Stimulated activated CD8-positive, alpha-beta memory T cell treated with anti-CD3 and anti-CD28 coated beads, Interleukin-4, amount 100 ng/mL, for 48 hours (primary cell): ENCODE data around the gene AMZ1.
A peak's percentile ranks its signal among the peaks of the same experiment; 100 is the strongest.
"Not testable (repeated sequence)": the region's sequence is repeated elsewhere in the genome, so short reads cannot be mapped to it uniquely, and the experiment has no call there.

Source experiments
- DNase-seq: peaks from one replicate; pipeline ENCODE4 v3.0.0-alpha.2; 2020

Gene AMZ1

DNA sequence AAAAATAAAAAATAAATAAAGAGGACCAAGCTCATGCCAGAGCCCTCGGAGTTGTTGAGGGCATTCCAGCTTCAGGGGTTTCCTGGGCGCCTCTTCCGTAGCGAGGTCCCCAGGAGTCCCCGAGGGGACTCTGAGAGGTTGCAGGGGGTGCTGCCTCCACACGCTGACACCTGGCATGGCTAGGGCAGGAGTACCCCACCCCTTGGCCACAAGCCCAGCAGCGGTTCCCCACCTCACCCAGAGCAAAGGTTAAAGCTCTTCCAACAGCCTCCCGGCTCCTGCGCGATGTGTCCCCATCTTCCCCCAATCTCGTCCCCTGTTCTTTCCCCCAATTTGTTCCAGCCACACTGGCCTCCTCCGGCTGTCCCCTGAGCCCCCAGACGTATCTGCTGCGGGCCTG is 4.5 kb downstream of the AMZ1 start:
- DNase-seq, result no peak

DNA sequence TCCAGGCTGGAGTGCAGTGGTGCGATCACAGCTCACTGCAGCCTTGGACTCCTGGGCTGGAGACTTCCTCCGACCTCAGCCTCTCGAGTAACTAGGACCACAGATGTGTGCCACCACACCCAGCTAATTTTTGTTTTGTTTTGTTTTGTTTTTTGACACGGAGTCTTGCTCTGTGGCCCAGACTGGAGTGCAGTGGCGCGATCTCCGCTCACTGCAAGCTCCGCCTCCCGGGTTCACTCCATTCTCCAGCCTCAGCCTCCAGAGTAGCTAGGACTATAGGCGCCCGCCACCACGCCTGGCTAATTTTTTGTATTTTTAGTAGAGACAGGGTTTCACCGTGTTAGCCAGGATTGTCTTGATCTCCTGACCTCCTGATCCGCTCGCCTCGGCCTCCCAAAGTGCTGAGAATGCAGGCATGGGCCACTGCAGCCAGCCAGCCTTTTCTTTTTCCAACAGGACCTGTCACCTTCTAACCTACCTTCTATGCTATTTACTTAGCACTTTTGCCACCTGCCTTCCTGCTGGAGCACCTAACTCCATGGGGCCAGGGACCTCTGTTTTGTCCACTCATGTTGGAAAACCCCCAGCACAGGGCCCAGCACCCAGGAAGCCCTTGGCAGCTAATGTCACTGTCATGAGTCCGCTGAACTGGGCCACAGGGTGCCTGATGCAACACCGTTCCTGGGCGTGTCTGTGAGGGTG is 5.6 kb downstream of the AMZ1 start:
- DNase-seq, result not testable (repeated sequence)

DNA sequence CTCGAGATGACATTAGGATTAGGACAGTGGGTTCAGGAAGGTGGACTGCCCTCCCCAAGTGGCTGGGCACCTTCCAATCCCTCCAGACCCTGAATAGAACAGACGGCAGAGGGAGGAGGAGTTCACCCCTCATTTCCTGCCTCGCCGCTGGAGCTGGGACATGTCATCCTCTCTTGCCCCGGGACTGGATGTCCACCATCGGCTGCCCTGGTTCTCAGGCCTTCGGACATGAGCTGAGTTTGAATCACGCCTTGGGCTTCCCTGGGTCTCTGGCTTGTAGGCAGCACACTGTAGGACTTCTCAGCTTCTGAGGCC is 6.1 kb downstream of the AMZ1 start:
- not testable (repeated sequence) for DNase-seq

DNA sequence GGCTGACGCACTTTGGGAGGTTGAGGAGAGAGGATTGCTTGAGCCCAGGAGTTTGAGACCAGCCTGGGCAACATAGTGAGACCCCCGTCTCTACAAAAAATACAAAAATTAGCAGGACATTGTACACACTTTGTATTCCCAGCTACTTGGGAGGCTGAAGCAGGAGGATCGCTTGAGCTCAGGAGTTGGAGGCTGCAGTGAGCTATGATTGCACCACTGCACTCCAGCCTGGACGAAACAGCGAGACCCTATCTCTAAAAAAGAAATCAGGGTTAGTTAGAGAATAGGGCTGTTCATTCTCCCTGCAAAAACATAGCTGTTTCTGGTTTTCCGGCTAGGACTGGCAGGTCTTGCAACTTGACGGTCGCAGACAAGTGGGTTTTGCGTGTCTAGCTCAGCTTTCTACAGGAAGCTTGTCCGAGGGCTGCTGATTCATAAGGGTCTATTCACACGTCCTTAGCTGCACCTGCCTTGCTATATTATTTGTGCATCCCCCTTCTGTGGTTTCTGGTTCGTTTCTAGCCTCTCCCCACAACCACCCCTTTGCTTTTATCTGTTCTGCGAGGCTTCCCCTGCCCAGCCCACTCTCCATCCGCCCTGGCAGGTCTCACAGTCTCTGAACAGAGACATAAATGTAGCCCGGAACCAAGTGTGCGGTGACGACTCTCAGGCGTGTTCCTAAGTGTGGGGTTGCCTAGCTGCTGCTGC is 10.7 kb downstream of the AMZ1 start:
- DNase-seq, result peak; percentile 74

DNA sequence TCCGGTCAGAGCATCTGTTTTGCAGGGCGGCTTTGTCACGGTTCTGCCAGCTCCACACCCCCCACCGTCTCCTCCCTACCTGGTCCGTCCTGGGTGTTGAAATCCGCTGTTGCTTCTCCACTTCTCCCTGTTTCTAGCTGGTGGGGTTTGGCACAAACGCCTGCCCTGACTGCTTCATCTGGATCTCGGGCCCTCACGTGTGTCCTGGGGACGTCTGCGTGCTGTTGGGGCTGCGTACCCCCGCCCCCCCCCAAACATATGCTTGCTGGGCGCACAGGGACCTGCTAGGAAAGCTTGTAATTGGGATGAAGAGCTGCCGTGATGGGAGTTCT is 11.3 kb downstream of the AMZ1 start:
- no peak for DNase-seq

DNA sequence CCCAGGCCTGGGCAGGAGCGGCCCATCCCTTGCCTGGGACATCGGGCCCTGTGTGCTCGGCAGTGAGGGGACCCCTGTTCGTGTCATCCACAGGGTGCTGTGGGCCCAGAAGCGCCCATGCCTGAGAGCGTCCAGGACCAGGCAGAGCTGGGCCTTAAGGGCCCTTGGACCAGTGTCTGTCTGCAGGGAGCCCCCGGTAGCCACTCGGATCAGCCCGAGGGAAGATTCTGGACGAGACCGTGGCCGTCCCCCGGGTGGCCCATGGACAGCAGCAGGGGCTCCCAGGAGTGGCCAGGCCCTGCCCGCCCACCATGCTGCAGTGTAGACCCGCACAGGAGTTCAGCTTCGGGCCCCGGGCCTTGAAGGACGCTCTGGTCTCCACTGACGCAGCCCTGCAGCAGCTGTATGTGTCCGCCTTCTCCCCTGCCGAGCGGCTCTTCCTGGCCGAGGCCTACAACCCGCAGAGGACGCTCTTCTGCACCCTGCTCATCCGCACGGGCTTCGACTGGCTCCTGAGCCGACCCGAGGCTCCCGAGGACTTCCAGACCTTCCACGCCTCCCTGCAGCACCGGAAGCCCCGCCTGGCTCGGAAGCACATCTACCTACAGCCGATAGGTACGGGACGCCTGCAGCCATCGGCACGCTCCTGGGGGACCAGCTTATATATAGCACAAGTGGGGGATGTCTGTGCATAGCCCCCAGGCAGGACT is 12.3 kb downstream of the AMZ1 start:
- no peak for DNase-seq

DNA sequence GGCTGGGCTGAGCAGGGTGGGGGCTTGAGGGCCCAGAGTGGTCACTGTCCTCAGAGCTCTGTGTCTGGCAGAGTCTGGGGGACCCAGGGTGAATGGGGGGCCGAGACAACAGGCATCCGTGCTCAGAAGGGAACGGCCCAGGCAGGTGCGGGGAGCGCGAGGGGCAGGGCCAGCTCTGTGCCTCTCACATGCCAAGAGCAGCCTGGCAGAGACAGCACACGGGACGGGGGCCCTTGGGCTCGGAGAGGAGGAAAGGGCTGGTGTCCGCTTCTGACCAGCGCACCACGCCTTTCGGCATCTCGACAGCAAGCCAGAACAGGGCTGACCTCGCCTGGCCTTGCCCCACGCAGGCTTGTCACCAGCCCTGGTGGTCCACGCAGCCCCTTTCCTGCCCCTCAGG is 13.4 kb downstream of the AMZ1 start:
- no peak for DNase-seq

DNA sequence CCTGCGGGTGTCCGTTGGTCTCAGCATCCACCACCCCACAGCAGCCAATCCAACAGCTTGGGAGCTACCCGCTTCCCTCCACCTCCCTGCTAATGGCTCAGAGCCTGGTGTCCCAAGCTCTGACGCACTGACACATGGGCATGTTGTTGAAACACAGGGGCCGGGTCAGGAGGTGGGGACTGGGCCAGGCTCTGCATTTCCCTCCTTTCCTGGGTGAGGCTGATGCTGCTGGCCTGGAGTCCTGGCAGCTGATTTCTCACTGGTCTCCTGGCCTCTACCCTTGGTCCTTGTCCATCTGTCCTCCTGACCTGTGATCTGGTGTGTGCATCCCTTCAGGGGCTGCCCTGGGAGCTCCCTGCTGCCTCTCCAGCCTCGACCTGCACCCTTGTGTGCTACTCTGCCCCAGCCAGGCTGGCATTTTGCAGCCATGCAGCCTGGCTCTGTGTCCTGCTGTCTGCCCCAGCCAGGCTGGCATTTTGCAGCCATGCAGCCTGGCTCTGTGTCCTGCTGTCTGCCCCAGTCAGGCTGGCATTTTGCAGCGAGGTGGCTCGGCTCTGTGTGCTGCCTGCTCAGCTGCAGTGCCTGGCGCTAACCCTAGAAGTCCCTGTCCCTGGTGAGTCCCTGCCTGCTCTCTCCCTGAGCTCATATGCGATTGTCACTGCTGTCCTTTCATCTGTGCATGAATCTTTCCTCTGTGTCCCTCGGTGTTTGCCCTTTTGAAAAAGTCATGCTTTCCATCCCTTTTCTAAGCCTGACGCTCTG is 14.0 kb downstream of the AMZ1 start:
- DNase-seq, result no peak

DNA sequence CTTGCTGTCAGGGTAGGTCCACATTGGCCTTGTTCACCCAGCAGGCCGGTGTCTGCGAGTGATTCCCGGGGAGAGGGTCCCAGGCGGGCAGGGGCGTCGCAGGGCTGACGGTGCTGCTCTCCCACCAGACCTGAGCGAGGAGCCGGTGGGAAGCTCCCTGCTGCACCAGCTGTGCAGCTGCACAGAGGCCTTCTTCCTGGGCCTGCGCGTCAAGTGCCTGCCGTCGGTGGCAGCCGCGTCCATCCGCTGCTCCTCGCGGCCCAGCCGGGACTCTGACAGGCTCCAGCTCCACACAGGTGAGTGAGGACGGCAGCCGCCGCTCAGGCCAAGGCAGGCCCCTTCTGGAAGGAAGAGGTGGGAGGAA is 14.6 kb downstream of the AMZ1 start:
- DNase-seq, result no peak

DNA sequence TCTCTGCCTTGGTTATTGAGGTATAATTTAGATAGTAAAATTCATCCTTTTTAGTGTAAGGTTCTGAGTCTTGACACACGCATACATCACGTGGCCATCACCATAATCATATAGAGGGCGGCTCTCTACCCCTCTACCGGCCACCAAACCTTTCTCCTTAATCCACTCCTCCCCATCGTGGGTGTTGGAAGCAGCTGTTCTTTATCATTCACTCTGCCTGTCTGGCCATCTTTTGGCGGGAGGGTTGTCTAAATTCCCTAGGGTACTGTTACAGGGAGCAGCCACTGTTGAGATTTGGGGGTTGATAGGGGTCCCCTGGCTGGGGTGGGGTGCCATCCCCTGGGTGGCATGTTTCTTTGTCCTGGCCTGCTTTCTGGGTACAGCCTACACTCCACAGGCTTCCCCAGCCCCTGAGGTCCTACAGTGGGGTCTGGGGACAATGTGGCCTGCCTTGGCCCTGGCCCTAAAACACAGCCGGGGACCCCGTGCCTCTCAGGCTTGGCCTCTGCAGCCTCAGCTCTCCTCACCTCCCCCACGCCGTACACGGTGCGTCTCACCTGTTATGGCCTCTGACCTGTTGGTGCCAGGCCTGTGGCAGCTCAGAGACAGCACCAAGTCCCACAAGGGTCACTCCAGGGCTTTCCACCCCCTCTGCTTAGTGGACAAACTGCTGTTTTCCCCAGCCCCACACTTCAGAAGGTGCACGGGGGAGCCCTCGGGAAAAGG is 17.5 kb downstream of the AMZ1 start:
- DNase-seq, result no peak

DNA sequence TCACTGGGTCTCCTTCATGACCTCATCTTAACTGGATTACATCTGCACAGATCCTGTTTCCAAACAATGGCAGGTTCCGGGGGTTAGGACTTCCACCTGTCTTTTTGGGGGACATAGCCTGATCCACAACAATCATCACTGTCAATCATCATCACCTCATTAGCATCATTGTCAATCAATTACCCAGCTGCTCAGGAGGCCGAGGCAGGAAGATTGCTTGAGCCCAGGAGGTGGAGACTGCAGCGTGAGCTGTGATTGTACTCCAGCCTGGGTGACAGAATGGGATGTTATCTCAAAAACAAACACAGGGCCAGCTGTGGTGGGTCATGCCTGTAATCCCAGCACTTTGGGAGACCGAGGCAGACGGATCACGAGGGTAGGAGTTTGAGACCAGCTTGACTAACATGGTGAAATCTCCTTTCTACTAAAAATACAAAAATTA is 18.7 kb downstream of the AMZ1 start:
- no peak for DNase-seq

DNA sequence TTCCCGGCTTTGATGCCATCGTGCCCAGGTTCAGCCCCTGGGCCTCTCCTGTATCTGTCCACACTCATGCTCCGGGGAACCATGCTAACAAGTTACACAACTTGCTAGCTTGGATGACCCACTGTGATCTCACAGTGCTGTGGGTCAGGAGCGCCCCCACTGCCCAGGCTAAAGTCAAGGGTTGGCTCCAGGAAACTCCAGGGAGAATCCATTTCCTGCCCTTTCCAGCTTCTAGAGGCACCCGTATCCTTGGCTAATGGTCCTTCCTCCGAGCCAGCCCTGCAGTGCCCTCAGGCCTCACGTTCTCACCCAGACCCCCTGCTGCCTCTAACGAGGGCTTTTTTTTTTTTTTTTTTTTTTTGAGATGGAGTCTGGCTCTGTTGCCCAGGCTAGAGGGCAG is 19.5 kb downstream of the AMZ1 start:
- DNase-seq, result no peak

DNA sequence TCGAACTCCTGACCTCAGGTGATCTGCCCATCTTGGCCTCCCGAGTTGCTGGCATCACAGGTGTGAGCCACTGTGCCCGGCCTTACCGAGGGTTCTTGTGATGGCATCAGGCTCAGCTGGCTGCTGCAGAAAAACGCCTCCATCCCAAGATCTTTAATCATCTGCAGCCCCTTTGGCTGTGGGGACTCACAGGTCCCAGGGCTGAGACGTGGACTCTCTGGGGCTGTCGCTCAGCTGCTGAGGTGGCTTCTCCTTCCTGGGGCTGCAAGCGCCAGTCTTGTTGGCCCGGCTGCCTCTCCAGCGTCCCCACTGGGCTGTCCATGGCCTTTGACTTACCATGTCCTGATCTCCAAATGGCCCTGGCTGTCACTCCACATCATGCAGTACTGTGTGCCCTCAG is 20.0 kb downstream of the AMZ1 start:
- DNase-seq, result no peak

DNA sequence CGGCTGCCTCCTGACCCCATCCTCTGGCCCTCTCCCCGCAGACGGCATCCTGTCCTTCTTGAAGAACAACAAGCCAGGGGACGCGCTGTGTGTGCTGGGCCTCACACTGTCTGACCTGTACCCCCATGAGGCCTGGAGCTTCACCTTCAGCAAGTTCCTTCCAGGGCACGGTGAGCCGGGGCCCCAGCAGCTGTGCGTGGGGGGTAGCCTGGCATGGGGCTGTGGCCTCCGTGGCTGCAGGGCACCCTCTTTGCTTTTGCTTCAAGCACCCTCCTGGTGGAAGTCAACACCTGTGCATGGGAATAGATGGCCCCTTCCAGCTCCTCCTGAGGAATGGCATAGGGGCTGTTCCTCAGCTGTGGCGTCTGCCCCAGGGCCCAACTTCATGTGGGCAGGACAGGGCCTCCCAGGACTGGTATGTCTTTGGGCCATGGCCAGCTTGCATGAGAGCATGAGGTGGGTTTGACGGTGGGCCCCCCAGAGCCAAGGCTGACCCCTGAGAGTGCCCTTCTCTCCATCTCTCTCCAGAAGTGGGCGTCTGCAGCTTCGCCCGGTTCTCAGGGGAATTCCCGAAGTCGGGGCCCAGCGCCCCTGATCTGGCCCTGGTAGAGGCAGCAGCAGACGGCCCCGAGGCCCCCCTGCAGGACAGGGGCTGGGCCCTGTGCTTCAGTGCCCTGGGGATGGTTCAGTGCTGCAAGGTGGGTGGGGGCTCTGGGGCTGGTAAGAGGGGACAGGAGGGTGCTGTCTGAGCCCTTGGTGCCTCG is 20.7 kb downstream of the AMZ1 start:
- no peak for DNase-seq

DNA sequence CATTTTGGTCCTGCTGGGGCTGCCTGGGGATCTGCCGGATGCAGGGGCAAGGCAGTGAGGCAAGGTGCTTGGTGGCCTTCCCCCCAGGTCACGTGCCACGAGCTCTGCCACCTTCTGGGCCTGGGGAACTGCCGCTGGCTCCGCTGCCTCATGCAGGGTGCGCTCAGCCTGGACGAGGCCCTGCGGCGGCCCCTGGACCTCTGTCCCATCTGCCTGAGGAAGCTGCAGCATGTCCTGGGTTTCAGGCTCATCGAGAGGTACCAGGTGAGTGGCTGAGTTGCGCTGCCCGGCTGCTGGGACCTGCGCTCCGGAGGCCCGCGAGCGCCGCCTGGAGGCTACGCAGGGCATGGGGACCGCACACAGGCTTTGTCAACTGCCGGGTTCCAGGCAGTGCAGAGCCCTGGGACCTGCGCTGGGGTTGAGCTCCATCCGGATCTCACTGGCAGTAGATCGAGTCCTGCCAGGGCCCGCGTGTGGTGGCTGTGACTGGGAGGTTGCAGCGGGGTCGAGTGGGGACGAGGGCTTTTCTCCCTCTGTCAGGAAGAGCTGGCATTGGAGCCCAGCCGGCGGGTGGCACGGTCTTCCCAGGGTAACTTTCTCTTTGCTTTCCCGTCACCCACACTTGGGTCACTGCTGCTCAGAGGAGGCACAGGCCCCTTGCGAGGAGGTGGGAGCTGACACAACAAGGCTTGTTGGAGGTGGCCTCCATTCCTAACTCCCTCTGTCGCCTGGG is 21.7 kb downstream of the AMZ1 start:
- DNase-seq, result peak; percentile 85

DNA sequence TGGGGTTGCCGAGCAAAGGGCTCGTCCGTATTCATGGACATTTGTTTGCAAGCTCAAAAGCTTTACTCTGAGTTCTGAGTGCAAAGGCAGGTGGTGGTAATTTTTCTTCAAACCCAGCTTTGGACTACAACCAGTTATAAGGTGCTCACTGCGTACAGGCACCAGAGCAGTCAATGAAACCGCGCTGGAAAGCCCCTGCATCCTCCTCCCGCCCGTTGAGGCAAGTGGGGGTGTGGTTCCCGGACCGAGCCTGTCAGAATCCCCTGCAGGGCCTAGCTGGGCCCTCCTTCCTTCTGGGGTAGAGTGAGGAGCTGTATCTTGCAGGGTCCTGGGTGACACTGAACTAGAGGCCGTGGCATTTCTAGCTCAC is 22.3 kb downstream of the AMZ1 start:
- peak; percentile 76 for DNase-seq

DNA sequence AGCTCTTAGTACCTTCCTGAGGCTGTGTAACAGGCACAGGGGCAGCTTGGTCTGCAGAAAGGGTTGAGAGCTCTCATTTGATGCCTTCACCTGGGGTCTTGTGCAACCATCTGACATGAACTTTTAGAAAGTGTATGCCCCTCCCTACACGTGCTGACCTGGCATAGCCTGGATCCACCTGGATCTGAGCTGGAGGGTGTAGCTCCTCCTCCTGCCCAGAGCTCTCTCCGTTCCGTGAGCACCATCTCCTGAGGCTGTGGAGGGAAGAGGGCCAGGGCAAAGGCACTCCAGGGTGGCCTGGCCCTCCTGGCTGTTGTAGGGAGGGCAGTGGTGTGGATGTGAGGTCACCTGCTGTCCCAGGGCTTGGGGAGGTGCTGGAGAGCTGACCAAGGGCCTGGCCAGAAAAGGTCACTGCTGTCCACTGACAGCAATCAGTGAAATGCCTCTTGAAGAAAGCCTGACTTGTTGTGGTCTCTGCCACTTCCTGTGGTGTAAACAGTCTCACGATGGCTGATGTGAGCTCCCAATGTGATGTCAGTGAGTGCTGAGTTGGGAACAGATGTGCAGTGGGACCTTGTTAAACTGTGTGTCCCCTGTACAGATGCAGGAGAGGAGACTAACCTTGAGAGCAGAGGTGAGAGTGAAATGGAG is 23.0 kb downstream of the AMZ1 start:
- peak; percentile 44 for DNase-seq

DNA sequence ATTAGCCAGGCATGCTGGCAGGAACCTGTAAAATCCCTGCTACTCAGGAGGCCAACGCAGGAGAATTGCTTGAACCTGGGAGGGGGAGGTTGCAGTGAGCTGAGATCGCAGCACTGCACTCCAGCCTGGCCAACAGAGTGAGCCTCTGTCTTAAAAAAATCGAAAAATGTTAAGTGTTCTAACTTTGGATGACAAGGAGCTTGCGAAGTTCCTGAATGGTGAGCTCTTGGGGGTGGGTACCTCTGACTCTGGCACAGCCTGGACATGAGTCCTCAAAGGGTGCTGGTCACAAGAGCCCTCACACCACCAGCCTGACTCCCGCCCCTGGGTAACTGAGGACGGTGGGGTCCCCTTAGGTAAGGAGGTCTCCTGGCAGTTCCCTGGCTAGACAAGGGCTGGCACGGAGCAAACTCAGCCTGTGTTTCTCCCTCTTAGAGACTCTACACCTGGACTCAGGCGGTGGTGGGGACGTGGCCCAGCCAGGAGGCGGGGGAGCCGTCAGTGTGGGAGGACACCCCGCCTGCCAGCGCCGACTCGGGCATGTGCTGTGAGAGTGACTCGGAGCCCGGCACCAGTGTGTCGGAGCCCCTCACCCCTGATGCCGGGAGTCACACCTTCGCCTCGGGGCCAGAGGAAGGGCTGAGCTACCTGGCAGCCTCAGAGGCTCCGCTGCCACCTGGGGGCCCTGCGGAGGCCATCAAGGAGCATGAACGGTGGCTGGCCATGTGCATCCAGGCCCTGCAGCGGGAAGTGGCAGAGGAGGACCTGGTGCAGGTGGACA is 24.1 kb downstream of the AMZ1 start:
- DNase-seq, result no peak

DNA sequence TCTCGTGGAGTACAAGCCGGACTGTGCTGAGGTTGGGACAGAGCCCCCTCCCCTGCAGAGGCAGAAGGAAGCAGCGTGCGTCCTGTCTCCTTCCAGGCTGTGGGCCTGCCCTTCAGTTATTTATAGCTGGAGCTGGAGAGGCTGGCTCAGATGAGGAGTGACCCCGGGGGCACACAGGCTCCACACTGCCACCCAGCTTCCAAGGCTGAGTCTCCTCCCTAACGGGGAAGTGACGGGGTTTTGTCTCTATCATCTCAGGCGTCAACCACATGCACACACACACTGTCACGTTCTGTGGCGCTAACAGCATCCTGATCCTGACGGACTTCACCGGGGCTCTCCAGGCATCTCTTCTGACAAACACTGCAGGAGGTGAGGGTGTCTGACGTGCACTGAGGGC is 25.4 kb downstream of the AMZ1 start:
- no peak for DNase-seq

DNA sequence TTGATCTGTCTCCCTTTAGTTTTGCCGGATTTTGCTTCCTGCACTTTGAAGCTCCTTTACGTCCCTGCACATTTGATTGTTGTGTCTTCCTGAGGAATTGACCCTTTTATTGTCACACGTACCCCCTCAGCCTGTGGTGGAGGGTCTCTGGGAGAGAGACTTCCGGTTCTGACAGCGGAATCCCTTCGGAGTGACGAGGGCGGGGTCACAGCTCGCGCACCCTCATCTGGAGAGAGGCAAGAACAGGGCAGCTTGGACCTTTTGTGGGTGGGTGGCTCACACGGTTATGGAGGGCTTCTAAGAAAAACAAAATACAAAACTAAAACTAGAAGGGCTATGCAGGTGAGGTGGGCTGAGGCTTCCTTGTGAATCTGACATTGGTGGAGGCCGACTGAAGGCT is 26.0 kb downstream of the AMZ1 start:
- no peak for DNase-seq
